ENCODE measurements around the gene CDON. TPM values are rescaled to one million over a fixed set of nuclear protein-coding genes. Genes with fewer than 3 reads are reported as not detected.

Gene CDON
- total and polyA plus RNA-seq, 9 of the 15 experiments (the other 6 are each of a cell fraction or from before 2014, with no cell fraction given) = 0.08 to 0.64 (median 0.40) TPM

- TF ChIP-seq PBX2 (CRISPR knock-in tag; IDR thresholded peaks at IDR 0.05; ENCODE audit: low read depth) = peak; percentile 39; the same call in 1 of the 2 replicates
- no peak for TF ChIP-seq PBX2 (tag; conservative IDR thresholded peaks at IDR 0.05; ENCODE audit: low read depth)
- TF ChIP-seq XRCC3 (IDR thresholded peaks at IDR 0.05) = no peak
- TF ChIP-seq ZBTB1 (CRISPR knock-in tag; IDR thresholded peaks at IDR 0.05; ENCODE audit: borderline replicate concordance, low read depth) = no peak
- TF ChIP-seq HDAC2 (IDR thresholded peaks at IDR 0.05) = no peak
- TF ChIP-seq SNRNP70 (optimal IDR thresholded peaks at IDR 0.05; ENCODE audit: low read depth, low read length) = no peak
- no peak for TF ChIP-seq ATF1 (CRISPR knock-in tag; IDR thresholded peaks at IDR 0.05)
- TF ChIP-seq ATF1 (tag; IDR thresholded peaks at IDR 0.05) = peak; percentile 85
- no peak for TF ChIP-seq ZSCAN32 (CRISPR knock-in tag; IDR thresholded peaks at IDR 0.05)
- peak; percentile 69 to 96 for TF ChIP-seq MAZ (CRISPR knock-in tag; conservative IDR thresholded peaks at IDR 0.05 in 1 of 2, IDR thresholded peaks at IDR 0.05 in 1 of 2)
- TF ChIP-seq HNRNPLL (IDR thresholded peaks at IDR 0.05; ENCODE audit: low read depth, low read length, poor library complexity, severe bottlenecking) = peak; percentile 30
- peak; percentile 64; the same call in 1 of the 2 replicates for TF ChIP-seq RNF2 (IDR thresholded peaks at IDR 0.05)
- no peak for TF ChIP-seq NCOA4 (IDR thresholded peaks at IDR 0.05; ENCODE audit: partially characterized antibody)
- TF ChIP-seq E2F1 (CRISPR knock-in tag; IDR thresholded peaks at IDR 0.05) = no peak
- TF ChIP-seq KLF13 (tag; IDR thresholded peaks at IDR 0.05; ENCODE audit: borderline replicate concordance, low read depth) = 0 out of 2 replicates have a peak, but pooled peaks have one; percentile 49
- peak; percentile 72 to 85 for TF ChIP-seq E2F6 (IDR thresholded peaks at IDR 0.05; ENCODE audit: borderline replicate concordance in 1 of 2, extremely low read depth in 1 of 2, insufficient read depth in 1 of 2, insufficient read length in 1 of 2, low read depth in 1 of 2, low read length in 1 of 2, poor library complexity in 1 of 2, severe bottlenecking in 1 of 2)
- TF ChIP-seq PCBP1 (IDR thresholded peaks at IDR 0.05; ENCODE audit: low read depth, low read length, poor library complexity, severe bottlenecking) = no peak
- TF ChIP-seq ZNF740 (CRISPR knock-in tag; IDR thresholded peaks at IDR 0.05) = no peak
- no peak for TF ChIP-seq ZNF740 (tag; IDR thresholded peaks at IDR 0.05)
- TF ChIP-seq E2F4 (CRISPR knock-in tag; IDR thresholded peaks at IDR 0.05; ENCODE audit: low read depth) = no peak
Measured at GRCh38 chr11:126062679-126063506, at the start of gene CDON (continued).
